Measurements from ENCODE around the gene SRI.

SRI gene

DNA sequence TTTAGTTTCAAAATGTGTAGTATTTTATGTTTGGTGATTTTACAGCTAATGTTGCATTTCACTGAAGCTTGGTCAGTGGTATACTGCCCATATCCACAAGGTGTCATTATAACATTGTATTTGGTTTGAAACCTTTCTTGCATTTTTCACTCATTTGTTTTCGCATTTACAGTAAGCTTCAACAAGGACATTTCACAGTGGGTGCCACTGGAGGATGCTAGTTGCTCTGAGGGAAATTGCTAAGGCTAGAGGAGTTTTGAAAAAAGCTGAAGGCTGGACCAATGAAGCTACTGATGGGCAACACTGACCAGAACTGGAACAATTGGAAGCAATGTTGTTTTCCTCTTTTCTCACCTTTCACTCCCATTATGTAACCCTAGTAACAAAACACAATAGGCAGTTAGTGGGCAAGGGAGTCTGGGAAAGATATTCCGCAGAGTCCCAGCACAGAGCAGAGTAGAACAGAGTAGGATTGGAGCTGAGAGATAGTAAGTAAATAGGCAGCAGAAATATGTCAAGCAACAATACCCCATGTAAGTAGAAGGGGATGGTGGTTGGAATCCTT lies 23.6 kb upstream of the SRI start:
- peak; percentile 20; the same call in 1 of the 2 replicates for TF ChIP-seq CTCF (IDR thresholded peaks at IDR 0.05; ENCODE audit: low read depth, low read length)
- H3K4me3 ChIP-seq (ENCODE audit: low read depth, low read length), result no peak overlapping the region

DNA sequence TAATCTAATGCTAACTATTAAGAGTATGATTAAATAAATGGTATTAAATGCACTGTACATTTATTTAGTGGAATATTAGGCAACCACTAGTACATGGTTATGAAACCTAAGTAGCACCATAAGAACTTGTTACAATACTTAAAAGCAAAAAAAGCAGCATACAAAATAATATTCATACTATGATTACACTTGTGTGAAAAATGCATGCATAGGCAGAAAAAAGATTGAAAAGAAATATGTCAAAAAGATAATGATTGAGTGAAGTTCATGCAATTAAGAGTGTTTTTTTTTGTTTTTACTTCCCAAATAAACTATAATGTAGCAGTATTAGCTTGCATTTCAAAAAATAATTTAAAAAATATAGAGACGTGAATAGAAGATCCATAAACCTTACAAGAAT lies 20.0 kb upstream of the SRI start:
- TF ChIP-seq CTCF (IDR thresholded peaks at IDR 0.05; ENCODE audit: low read depth, low read length), result no peak

GRCh38 chr7:88233828-88234227 lies 14.0 kb upstream of the SRI start:
- H3K4me3 ChIP-seq (ENCODE audit: low read depth, low read length), result no peak overlapping the region
- no peak for TF ChIP-seq CTCF (IDR thresholded peaks at IDR 0.05; ENCODE audit: low read depth, low read length)

More for the DNA sequence above, 20.0 kb upstream of the SRI start:
- H3K4me3 ChIP-seq (ENCODE audit: low read depth, low read length), result no peak overlapping the region

- H3K4me3 ChIP-seq (ENCODE audit: low read depth, low read length), result no peak overlapping the region
- no peak for TF ChIP-seq CTCF (IDR thresholded peaks at IDR 0.05; ENCODE audit: low read depth, low read length)
These were observed 10.8 kb upstream of the SRI start for GRCh38 chr7:88230646-88231045.

DNA sequence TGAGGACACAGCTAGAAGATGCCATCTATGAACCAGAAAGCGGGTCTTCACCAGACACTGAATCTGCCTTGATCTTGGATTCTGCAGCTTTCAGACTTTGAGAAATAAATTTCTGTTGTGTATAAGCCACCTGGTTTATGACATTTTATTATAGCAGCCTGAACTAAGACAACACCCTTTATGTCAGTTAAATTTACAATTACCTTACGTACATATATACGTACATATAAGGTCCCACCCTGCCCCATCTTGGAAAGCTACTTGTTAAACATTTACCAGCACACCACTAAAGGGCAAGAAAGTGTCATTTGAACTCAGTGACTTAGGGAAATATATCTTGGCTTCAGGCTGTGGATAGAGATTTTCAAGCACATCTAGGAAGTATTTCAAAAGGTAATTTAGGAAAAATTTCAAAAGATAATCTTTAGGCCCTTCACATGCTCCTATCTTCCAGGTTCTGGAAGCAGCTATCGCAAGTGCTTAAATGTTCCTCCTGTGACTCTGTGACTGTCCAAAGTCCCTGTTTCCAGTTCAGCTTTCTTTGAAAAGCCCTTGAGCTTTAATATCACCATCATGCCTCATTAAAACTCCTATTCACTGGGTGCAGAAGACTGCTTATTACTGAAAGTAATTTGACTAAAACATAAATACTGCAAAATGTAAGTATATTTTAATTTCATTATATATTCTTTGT lies 9.6 kb upstream of the SRI start:
- no peak overlapping the region for H3K4me3 ChIP-seq (ENCODE audit: low read depth, low read length)
- no peak for TF ChIP-seq CTCF (IDR thresholded peaks at IDR 0.05; ENCODE audit: low read depth, low read length)

DNA sequence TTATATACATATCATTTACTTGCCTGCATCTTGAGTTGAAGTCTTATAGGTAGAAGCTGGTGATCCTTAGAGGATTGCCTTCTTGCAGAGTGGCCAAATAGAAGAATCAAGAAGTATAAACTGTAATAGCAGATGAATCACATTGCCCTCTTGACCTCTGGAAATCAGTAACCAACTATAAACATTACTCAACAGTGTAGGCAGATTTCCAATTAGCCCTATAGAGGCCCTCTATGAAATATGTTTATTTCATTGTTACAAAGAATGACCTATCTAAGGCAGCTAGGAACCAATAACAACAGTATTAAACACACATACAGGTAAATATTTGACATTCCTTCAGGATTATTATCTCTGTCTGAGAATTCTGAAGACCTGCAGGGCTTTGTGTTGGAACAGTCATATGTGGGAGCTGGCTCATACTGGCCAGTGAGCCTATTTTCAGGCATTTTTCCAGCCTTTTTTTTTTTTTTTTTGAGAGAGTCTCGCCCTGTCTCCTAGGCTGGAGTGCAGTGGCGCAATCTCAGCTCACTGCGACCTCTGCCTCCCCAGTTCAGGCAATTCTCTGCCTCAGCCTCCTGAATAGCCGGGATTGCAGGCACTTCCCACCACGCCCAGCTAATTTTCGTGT lies 7.2 kb upstream of the SRI start:
- TF ChIP-seq CTCF (IDR thresholded peaks at IDR 0.05; ENCODE audit: low read depth, low read length), result no peak
- H3K4me3 ChIP-seq (ENCODE audit: low read depth, low read length), result no peak overlapping the region

DNA sequence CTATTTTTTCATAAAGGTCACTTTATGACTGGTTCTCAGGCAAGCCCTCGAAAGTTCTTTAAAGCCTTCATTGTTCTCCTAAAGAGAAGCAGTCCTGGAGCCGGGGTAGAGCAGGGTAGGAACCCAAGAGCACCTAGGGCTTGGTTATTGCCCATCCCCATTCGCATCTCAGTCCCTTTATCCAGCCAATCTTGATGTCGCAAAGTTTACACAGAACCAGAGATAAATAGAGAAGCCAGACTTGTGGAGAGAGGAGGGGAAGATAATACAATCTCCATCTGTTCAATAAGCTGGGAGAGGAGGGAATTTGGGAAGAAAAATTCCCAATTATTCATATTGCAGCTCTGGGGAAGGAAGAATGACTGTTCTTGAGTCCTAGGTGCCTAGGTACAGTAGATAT lies 6.4 kb upstream of the SRI start:
- H3K4me3 ChIP-seq (ENCODE audit: low read depth, low read length), result no peak overlapping the region
- TF ChIP-seq CTCF (IDR thresholded peaks at IDR 0.05; ENCODE audit: low read depth, low read length), result no peak

Measured in WI38 (cell line).